A673 (cell line): ENCODE results near the gene CDYL2. TPM values are rescaled to one million over a fixed set of nuclear protein-coding genes. Genes with fewer than 3 reads are reported as not detected.

ENCODE experiments used
- BruUV-seq: library from RNA; stranded (reverse); fragments of 400-500 nt; replicated peaks from 2 replicates; lab custom pipeline; 2021; lab: Mats Ljungman, UMichigan
- CTCF ChIA-PET: fragments of 300-600 bp; sonication (Branson Sonifier 250); formaldehyde crosslinking; loops from one replicate; lab custom pipeline; 2022; ENCODE audit warnings: antibody characterized with exemption; lab: Charles Lee
- POLR2A ChIA-PET: fragments of 300-600 bp; sonication (Branson Sonifier 250); formaldehyde crosslinking; loops from one replicate; lab custom pipeline; 2022; ENCODE audit warnings: antibody characterized with exemption; ENCODE audit not compliant: low non-redundant PET; lab: Charles Lee
- DNase-seq: peaks from one replicate; pipeline ENCODE4 v3.0.0-alpha.2; 2015; ENCODE audit warnings: low spot score
- H3K27ac ChIP-seq: fragments of 200-600 bp; sonication (generic); 2 replicates; pipeline ENCODE4 v1.5.1; 2016; ENCODE audit warnings: mixed run types, low read depth, mild to moderate bottlenecking, mixed read lengths, antibody characterized with exemption, low read length; ENCODE audit not compliant: poor library complexity, severe bottlenecking
- H3K27me3 ChIP-seq: fragments of 200-600 bp; sonication (generic); replicated peaks from 2 replicates; pipeline ENCODE4 v1.6.1; 2017; ENCODE audit warnings: mixed run types, low read depth, mild to moderate bottlenecking, mixed read lengths, antibody characterized with exemption, low read length; ENCODE audit not compliant: insufficient read depth, poor library complexity
- H3K36me3 ChIP-seq: fragments of 200-600 bp; sonication (generic); 2 replicates; pipeline ENCODE4 v1.6.1; 2016; ENCODE audit warnings: mixed run types, mild to moderate bottlenecking, mixed read lengths, antibody characterized with exemption, low read length; ENCODE audit not compliant: insufficient read depth, poor library complexity, severe bottlenecking
- H3K4me1 ChIP-seq: fragments of 200-600 bp; sonication (generic); 2 replicates; pipeline ENCODE4 v1.6.1; 2017; ENCODE audit warnings: mixed run types, mild to moderate bottlenecking, mixed read lengths, antibody characterized with exemption, low read length; ENCODE audit not compliant: insufficient read depth, poor library complexity, severe bottlenecking
- H3K4me3 ChIP-seq: fragments of 200-600 bp; sonication (generic); 2 replicates; pipeline ENCODE4 v1.5.1; 2016; ENCODE audit warnings: low read depth, mixed run types, mild to moderate bottlenecking, mixed read lengths, low read length; ENCODE audit not compliant: poor library complexity, severe bottlenecking
- H3K9me3 ChIP-seq: fragments of 200-600 bp; sonication (generic); 2 replicates; pipeline ENCODE4 v1.6.1; 2016; ENCODE audit warnings: mixed run types, low read depth, mild to moderate bottlenecking, mixed read lengths, antibody characterized with exemption, low read length; ENCODE audit not compliant: poor library complexity, severe bottlenecking
- CTCF ChIP-seq: fragments of 300-800, 200-600 bp; sonication (generic); conservative IDR thresholded peaks from 2 replicates; pipeline ENCODE4 v1.5.1; 2017; ENCODE audit warnings: low read depth, mild to moderate bottlenecking, antibody characterized with exemption, low read length, moderate library complexity, mixed read lengths
- EZH2 ChIP-seq: fragments of 200-600 bp; sonication (generic); IDR thresholded peaks from 2 replicates; pipeline ENCODE4 v1.6.1; 2017; ENCODE audit warnings: borderline replicate concordance, low read depth, mild to moderate bottlenecking, mixed read lengths, antibody characterized with exemption, low read length; ENCODE audit not compliant: poor library complexity, severe bottlenecking
- intact Hi-C: fragments of 100-400 bp; cut with micrococcal nuclease; formaldehyde crosslinking; loops from one replicate; pipeline ENCODE4 v1.10.0; 2022; ENCODE audit not compliant: unreplicated experiment
- total RNA-seq: library from RNA; stranded (reverse); gene quantifications from 2 replicates; pipeline ENCODE4 v1.2.3, GENCODE V29; 2021

Gene CDYL2
- total RNA-seq, 1 experiment from 2014 or later: 0.64 TPM

GRCh38 chr16:80577485-80578280, 226.7 kb downstream of the CDYL2 start:
- no peak for DNase-seq
- intact Hi-C loops: no loop called here
- ChIA-PET CTCF (no interaction called here), POLR2A (no interaction called here)
- no peaks in the 10 kb centered on the region for H3K4me1 ChIP-seq
- BruUV-seq: no TSS peak
- no peak overlapping the region for H3K27ac ChIP-seq
- H3K9me3 ChIP-seq: no peaks in the 10 kb centered on the region
- H3K27me3 ChIP-seq: no peaks in the 10 kb centered on the region
- no peaks in the 10 kb centered on the region for H3K36me3 ChIP-seq
- TF ChIP-seq EZH2 (no peak), CTCF (no peak)
- H3K4me3 ChIP-seq: no peak overlapping the region

GRCh38 chr16:80576343-80576912, 228.0 kb downstream of the CDYL2 start:
- H3K9me3 ChIP-seq: no peaks in the 10 kb centered on the region
- POLR2A ChIA-PET: no interaction called here

GRCh38 chr16:80573700-80574120, 230.7 kb downstream of the CDYL2 start:
- Histone ChIP-seq H3K27ac (no peak overlapping the region), H3K27me3 (no peaks in the 10 kb centered on the region), H3K4me1 (no peaks in the 10 kb centered on the region), H3K4me3 (no peak overlapping the region), H3K36me3 (no peaks in the 10 kb centered on the region), H3K9me3 (no peaks in the 10 kb centered on the region)
- intact Hi-C loops: no loop called here
- no TSS peak for BruUV-seq
- no peak for TF ChIP-seq CTCF
- TF ChIP-seq EZH2: no peak
- no peak for DNase-seq
- POLR2A ChIA-PET: no interaction called here
- CTCF ChIA-PET: no interaction called here

More at GRCh38 chr16:80576343-80576912, 228.0 kb downstream of the CDYL2 start:
- DNase-seq: no peak
- BruUV-seq: no TSS peak
- Histone ChIP-seq H3K27ac (no peak overlapping the region), H3K4me1 (no peaks in the 10 kb centered on the region), H3K27me3 (no peaks in the 10 kb centered on the region), H3K36me3 (no peaks in the 10 kb centered on the region), H3K4me3 (no peak overlapping the region)
- intact Hi-C loops: no loop called here
- no peak for TF ChIP-seq EZH2
- TF ChIP-seq CTCF: no peak
- CTCF ChIA-PET: no interaction called here
